ENCODE data around the gene CDC42SE2. TPM values are rescaled to one million over a fixed set of nuclear protein-coding genes. Genes with fewer than 3 reads are reported as not detected.

CDC42SE2 gene
- total RNA-seq, 4 donors from 2014 or later: 71.8 to 118 (median 91.8) TPM

DNA sequence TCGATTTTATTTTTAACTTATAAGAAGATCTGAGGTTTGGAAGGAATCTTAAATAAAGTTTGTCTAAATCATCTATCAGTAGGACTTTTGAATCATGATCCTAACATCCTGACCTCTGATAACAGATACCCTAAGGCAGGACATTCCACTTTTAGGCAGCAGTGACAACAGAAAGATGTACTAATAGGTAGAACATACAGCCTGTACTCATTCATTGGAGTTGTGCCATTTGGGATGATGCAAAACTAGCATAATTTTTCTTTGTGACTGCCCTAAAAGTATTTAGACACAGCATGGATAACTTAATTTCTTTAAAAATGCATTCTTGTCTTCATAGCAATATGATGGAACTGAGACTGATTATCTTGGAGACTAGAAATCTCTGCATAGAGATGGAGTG lies 39.7 kb downstream of the CDC42SE2 start:
- TF ChIP-seq POLR2A (IDR thresholded peaks at IDR 0.05) (no peak), EP300 (IDR thresholded peaks at IDR 0.05; ENCODE audit: low read depth) (no peak), POLR2AphosphoS5 (IDR thresholded peaks at IDR 0.05) (no peak)
- TF ChIP-seq, protein P1, sequence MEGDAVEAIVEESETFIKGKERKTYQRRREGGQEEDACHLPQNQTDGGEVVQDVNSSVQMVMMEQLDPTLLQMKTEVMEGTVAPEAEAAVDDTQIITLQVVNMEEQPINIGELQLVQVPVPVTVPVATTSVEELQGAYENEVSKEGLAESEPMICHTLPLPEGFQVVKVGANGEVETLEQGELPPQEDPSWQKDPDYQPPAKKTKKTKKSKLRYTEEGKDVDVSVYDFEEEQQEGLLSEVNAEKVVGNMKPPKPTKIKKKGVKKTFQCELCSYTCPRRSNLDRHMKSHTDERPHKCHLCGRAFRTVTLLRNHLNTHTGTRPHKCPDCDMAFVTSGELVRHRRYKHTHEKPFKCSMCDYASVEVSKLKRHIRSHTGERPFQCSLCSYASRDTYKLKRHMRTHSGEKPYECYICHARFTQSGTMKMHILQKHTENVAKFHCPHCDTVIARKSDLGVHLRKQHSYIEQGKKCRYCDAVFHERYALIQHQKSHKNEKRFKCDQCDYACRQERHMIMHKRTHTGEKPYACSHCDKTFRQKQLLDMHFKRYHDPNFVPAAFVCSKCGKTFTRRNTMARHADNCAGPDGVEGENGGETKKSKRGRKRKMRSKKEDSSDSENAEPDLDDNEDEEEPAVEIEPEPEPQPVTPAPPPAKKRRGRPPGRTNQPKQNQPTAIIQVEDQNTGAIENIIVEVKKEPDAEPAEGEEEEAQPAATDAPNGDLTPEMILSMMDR (IDR thresholded peaks at IDR 0.05): no peak
- H3K4me3 ChIP-seq: no peak overlapping the region
- no peaks in the 10 kb centered on the region for H3K27me3 ChIP-seq
- no peak overlapping the region for H3K27ac ChIP-seq
- H3K9me3 ChIP-seq: no peaks in the 10 kb centered on the region
- H3K36me3 ChIP-seq: no peaks in the 10 kb centered on the region
- intact Hi-C loops (cut with DNase I; ENCODE audit: low total_unique reads): no loop called here
- 78 to 82% methylated on average over 1 of the region's 1 CpG for WGBS, 2 donors (ENCODE audit: low coverage in 1 of 2)
- DNase-seq: no peak
- H3K4me1 ChIP-seq: peaks cover 0 to 28% (median 1%) of the 10 kb centered on the region in 4 donors
- in situ Hi-C loops (cut with MboI; ENCODE audit: low pct_ligation_motif_present in 1 of 4, low pct_unique_long_range_greater_than_20kb in 1 of 4, low sequenced_read_pairs in 3 of 4): no loop called here

DNA sequence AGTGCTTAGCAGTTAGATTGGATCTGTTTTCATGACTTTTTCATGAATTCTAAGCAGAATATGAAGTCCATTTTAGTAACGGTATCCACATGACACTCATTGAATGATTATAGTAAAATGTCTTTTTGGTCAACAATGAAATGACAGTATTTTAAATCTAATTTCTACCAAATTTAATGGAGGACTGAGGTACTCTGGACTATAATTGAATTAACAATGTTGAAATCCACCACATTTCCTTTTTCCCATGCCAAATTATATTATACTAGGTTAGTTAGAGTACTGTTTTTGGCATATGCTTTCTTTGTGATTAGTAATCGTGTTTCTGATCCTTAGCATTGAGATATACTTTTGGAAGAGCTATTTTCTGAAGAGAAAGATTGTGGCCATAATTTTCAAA lies 40.6 kb downstream of the CDC42SE2 start:
- in situ Hi-C loops (cut with MboI; ENCODE audit: low pct_ligation_motif_present in 1 of 4, low pct_unique_long_range_greater_than_20kb in 1 of 4, low sequenced_read_pairs in 3 of 4) (no loop called here), intact Hi-C loops (cut with DNase I; ENCODE audit: low total_unique reads) (no loop called here)
- Histone ChIP-seq H3K27me3 (no peaks in the 10 kb centered on the region), H3K27ac (no peak overlapping the region), H3K4me1 (peaks cover 0 to 28% (median 0%) of the 10 kb centered on the region in 4 donors), H3K9me3 (no peaks in the 10 kb centered on the region), H3K36me3 (no peaks in the 10 kb centered on the region), H3K4me3 (no peak overlapping the region)
- TF ChIP-seq POLR2A (IDR thresholded peaks at IDR 0.05): no peak
- TF ChIP-seq, protein P1 (IDR thresholded peaks at IDR 0.05): no peak
- no peak for TF ChIP-seq EP300 (IDR thresholded peaks at IDR 0.05; ENCODE audit: low read depth)
- no peak for TF ChIP-seq POLR2AphosphoS5 (IDR thresholded peaks at IDR 0.05)
- DNase-seq: no peak
- WGBS, 2 donors (ENCODE audit: low coverage in 1 of 2): 80 to 95% methylated on average over 2 of the region's 2 CpGs

DNA sequence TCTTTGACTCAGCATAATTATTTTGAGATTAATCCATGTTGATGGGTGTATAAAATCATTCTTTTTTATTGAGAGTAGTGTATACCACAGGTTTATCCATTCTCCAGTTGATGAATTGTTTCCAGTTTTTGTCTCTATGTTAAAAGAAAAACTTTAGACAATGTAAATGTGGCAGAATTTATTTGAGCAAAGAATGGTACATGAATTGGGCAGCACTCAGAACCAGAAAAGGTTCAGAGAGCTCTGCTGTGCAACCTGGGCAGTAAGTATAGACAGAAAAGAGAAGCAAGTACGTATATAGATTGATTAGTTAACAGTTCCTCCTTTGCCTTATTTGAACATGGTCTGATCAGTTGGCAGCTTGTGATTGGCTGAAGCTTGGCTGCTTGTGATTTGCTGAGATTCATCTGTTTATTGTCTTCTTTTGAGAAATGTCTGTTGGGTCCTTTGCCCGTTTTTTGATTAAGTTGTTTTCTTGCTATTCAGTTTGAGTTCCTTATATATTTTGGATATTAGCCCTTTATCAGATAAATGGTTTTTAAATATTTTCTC lies 41.4 kb downstream of the CDC42SE2 start:
- 82 to 100% methylated on average over 2 of the region's 2 CpGs for WGBS, 2 donors (ENCODE audit: low coverage in 1 of 2)
- TF ChIP-seq POLR2A (IDR thresholded peaks at IDR 0.05): no peak
- TF ChIP-seq, protein P1 (IDR thresholded peaks at IDR 0.05): no peak
- no peak for TF ChIP-seq POLR2AphosphoS5 (IDR thresholded peaks at IDR 0.05)
- TF ChIP-seq EP300 (IDR thresholded peaks at IDR 0.05; ENCODE audit: low read depth): no peak
- Histone ChIP-seq H3K4me3 (no peak overlapping the region), H3K27ac (no peak overlapping the region), H3K9me3 (no peaks in the 10 kb centered on the region), H3K36me3 (no peaks in the 10 kb centered on the region), H3K27me3 (no peaks in the 10 kb centered on the region), H3K4me1 (peaks cover 0 to 26% (median 0%) of the 10 kb centered on the region in 4 donors)
- DNase-seq: no peak
- intact Hi-C loops (cut with DNase I; ENCODE audit: low total_unique reads): no loop called here
- in situ Hi-C loops (cut with MboI; ENCODE audit: low pct_ligation_motif_present in 1 of 4, low pct_unique_long_range_greater_than_20kb in 1 of 4, low sequenced_read_pairs in 3 of 4): no loop called here

DNA sequence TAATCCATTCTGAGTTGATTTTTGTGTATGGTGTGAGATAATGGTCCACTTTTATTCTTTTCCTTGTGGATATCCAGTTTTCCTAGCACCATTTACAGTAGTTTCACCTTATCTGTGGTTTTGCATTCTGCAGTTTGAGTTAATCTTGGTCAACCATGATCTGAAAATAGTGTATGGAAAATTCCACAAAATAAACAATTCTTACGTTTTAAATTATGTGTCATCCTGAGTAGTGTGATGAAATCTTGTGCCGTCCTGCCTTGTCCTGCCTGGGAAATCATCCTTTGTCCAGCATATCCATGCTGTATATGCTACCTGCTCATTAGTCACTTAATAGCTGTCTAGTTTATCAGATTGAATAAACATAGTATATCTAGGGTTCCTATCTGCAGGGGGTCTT lies 42.1 kb downstream of the CDC42SE2 start:
- intact Hi-C loops (cut with DNase I; ENCODE audit: low total_unique reads): no loop called here
- 48 to 93% methylated on average over 2 of the region's 2 CpGs for WGBS, 2 donors (ENCODE audit: low coverage in 1 of 2)
- peaks cover 0 to 26% (median 0%) of the 10 kb centered on the region in 4 donors for H3K4me1 ChIP-seq

More for the DNA sequence above, 42.1 kb downstream of the CDC42SE2 start:
- TF ChIP-seq POLR2AphosphoS5 (IDR thresholded peaks at IDR 0.05): no peak
- TF ChIP-seq POLR2A (IDR thresholded peaks at IDR 0.05): no peak
- TF ChIP-seq, protein P1 (IDR thresholded peaks at IDR 0.05): no peak
- no peak for TF ChIP-seq EP300 (IDR thresholded peaks at IDR 0.05; ENCODE audit: low read depth)
- H3K4me3 ChIP-seq: no peak overlapping the region
- no peak overlapping the region for H3K27ac ChIP-seq
- no peaks in the 10 kb centered on the region for H3K9me3 ChIP-seq
- in situ Hi-C loops (cut with MboI; ENCODE audit: low pct_ligation_motif_present in 1 of 4, low pct_unique_long_range_greater_than_20kb in 1 of 4, low sequenced_read_pairs in 3 of 4): no loop called here
- no peaks in the 10 kb centered on the region for H3K27me3 ChIP-seq
- no peaks in the 10 kb centered on the region for H3K36me3 ChIP-seq
- DNase-seq: no peak
